GM12875 (cell line): Measurements from ENCODE around the gene SCML1.

Experiments used
- H3K4me3 ChIP-seq: one replicate; pipeline ENCODE4 v1.5.1; 2011; ENCODE audit warnings: low read depth, low read length, control low read depth
- TF ChIP-seq, protein P1 (sequence below): IDR thresholded peaks from 2 replicates; pipeline ENCODE4 v1.5.1; 2011; ENCODE audit warnings: low read depth, mild to moderate bottlenecking, control low read depth, inconsistent platforms, low read length, moderate library complexity, borderline replicate concordance; ENCODE audit not compliant: insufficient read depth

SCML1 gene

DNA sequence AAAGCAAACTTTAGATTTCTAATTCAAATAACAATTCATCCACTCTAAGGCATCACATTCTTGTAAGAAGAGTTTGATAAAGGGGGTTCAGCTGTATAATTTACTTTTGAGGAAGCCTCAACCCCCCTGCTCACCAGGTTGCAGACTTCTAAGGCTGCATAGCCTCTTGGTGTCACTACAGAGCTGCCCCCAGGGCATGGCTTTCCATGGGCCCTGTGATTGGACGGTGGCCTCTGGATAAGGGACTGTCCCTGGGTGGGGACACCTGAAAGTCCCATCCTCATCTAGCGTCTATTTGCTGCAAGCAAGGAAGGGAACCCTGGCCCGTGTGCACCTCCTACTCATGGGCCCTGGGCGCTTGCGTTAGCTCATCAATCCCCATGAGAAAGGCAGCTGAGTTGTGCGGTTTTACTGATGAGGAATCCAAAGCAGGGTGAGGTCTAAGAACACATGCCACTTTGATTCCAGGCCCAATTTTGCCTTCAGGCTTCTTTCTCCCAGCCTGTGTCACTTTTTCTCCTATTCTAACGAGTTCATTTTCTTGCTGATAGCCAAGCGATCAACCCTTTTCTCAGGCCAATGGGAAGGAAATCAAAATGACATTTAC, 51.8 kb downstream of the SCML1 start:
- no peak overlapping the region for H3K4me3 ChIP-seq
- TF ChIP-seq, protein P1, sequence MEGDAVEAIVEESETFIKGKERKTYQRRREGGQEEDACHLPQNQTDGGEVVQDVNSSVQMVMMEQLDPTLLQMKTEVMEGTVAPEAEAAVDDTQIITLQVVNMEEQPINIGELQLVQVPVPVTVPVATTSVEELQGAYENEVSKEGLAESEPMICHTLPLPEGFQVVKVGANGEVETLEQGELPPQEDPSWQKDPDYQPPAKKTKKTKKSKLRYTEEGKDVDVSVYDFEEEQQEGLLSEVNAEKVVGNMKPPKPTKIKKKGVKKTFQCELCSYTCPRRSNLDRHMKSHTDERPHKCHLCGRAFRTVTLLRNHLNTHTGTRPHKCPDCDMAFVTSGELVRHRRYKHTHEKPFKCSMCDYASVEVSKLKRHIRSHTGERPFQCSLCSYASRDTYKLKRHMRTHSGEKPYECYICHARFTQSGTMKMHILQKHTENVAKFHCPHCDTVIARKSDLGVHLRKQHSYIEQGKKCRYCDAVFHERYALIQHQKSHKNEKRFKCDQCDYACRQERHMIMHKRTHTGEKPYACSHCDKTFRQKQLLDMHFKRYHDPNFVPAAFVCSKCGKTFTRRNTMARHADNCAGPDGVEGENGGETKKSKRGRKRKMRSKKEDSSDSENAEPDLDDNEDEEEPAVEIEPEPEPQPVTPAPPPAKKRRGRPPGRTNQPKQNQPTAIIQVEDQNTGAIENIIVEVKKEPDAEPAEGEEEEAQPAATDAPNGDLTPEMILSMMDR: no peak

- H3K4me3 ChIP-seq: no peak overlapping the region
- TF ChIP-seq, protein P1: no peak
These were observed 55.5 kb downstream of the SCML1 start for GRCh38 chrX:17792826-17793225.

GRCh38 chrX:17798921-17799320, 61.6 kb downstream of the SCML1 start:
- TF ChIP-seq, protein P1: no peak
- H3K4me3 ChIP-seq: no peak overlapping the region

GRCh38 chrX:17801431-17801830, 64.1 kb downstream of the SCML1 start:
- no peak overlapping the region for H3K4me3 ChIP-seq
- TF ChIP-seq, protein P1: no peak

GRCh38 chrX:17802756-17803155, 65.5 kb downstream of the SCML1 start:
- TF ChIP-seq, protein P1: no peak
- H3K4me3 ChIP-seq: no peak overlapping the region

DNA sequence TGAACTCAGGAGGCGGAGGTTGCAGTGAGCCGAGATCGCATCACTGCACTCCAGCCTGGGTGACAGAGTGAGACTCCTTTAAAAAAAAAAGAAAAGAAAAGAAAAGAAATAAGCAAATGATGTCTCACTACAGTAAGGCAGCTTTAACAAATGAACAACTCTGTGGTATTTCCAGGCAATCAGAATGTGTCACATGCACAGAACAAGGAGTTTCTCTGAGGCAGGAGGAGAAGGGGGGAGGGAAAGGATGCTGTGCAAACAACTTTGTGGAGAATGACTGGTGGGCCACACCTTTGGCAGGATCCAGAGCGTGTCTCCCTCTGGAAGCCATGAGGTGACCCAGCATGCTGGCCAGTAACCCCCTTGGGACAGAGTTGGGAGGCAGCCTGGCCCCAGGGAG, 66.2 kb downstream of the SCML1 start:
- no peak overlapping the region for H3K4me3 ChIP-seq
- TF ChIP-seq, protein P1: no peak
